Activated CD8-positive, alpha-beta T cell treated with anti-CD3 and anti-CD28 coated beads for 36 hours (primary cell): ENCODE data around the gene AAMDC. TPM values are rescaled to one million over a fixed set of nuclear protein-coding genes. Genes with fewer than 3 reads are reported as not detected.

ENCODE experiments used
- ATAC-seq: fragments of 200-7000 bp; cut with Tn5 transposase; one replicate; pipeline ENCODE4 v1.10.0; 2021; ENCODE audit warnings: mild to moderate bottlenecking, moderate library complexity
- CTCF ChIA-PET: fragments of 350-600 bp; sonication (Branson Sonifier 250); formaldehyde crosslinking; loops from one replicate; lab custom pipeline; 2021; ENCODE audit warnings: antibody characterized with exemption; lab: Charles Lee
- POLR2A ChIA-PET: fragments of 350-600 bp; sonication (Branson Sonifier 250); formaldehyde crosslinking; loops from one replicate; lab custom pipeline; 2021; ENCODE audit warnings: antibody characterized with exemption; lab: Charles Lee
- DNase-seq: peaks from one replicate; pipeline ENCODE4 v3.0.0-alpha.2; 2020
- H3K27ac Mint-ChIP-seq: one replicate; pipeline ENCODE4 v1.8.0; 2021; ENCODE audit warnings: mild to moderate bottlenecking, mixed read lengths
- H3K27me3 Mint-ChIP-seq: one replicate; pipeline ENCODE4 v1.8.0; 2021; ENCODE audit warnings: mixed read lengths
- H3K36me3 Mint-ChIP-seq: one replicate; pipeline ENCODE4 v1.8.0; 2021; ENCODE audit warnings: low read depth, mixed read lengths
- H3K4me1 Mint-ChIP-seq: one replicate; pipeline ENCODE4 v1.8.0; 2021; ENCODE audit warnings: low read depth, mixed read lengths
- H3K4me3 Mint-ChIP-seq: one replicate; pipeline ENCODE4 v1.8.0; 2021; ENCODE audit warnings: mild to moderate bottlenecking, moderate library complexity, mixed read lengths
- H3K9me3 Mint-ChIP-seq: one replicate; pipeline ENCODE4 v1.8.0; 2021; ENCODE audit warnings: mixed read lengths
- intact Hi-C: fragments of 100-400 bp; cut with micrococcal nuclease; formaldehyde crosslinking; loops from one replicate; pipeline ENCODE4 v1.10.0; 2022
- total RNA-seq, 2 experiments: library from RNA; stranded (reverse); gene quantifications; one replicate each; pipeline ENCODE4 v1.2.3, GENCODE V29; 2021
- TF ChIP-seq, protein P1 (sequence below): fragments of 200-600 bp; IDR thresholded peaks from one replicate; pipeline ENCODE4 v1.8.0; 2022; ENCODE audit warnings: antibody characterized with exemption, mild to moderate bottlenecking

The AAMDC gene
- total RNA-seq, 2 experiments from 2014 or later: 3.7 to 4.9 TPM

DNA sequence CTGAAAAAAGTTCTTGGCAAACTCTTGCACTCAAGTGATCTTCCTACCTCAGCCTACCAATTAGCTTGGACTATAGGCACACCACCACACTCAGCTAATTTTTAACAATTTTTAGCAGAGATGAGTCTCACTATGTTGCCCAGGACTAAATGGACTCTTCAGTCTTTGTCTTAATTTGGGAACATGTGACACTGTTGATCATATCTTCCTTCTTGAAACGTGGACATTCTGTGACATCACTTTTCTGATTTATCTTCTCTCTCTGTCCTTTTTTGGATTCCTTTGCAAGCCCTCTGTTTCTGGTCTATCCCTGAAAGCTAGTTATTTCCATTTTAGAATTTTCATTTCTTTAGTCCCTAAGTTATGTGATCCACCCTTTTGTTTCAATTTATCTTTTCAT is 42.4 kb upstream of the AAMDC start:
- H3K4me1 Mint-ChIP-seq: peaks cover 26% of the 10 kb centered on the region
- H3K27me3 Mint-ChIP-seq: no peaks in the 10 kb centered on the region
- no peak for DNase-seq
- intact Hi-C loops: no loop called here
- peaks cover 6% of the 10 kb centered on the region for H3K36me3 Mint-ChIP-seq
- ATAC-seq: no peak
- H3K27ac Mint-ChIP-seq: no peak overlapping the region
- no peak overlapping the region for H3K4me3 Mint-ChIP-seq
- ChIA-PET CTCF (interaction anchor here (1.2 kb wide), 2 partner anchors 216 to 221 kb away, joined by 4 read pairs; partner anchors contain the start of gene INTS4), POLR2A (no interaction called here)
- no peaks in the 10 kb centered on the region for H3K9me3 Mint-ChIP-seq
- TF ChIP-seq, protein P1, sequence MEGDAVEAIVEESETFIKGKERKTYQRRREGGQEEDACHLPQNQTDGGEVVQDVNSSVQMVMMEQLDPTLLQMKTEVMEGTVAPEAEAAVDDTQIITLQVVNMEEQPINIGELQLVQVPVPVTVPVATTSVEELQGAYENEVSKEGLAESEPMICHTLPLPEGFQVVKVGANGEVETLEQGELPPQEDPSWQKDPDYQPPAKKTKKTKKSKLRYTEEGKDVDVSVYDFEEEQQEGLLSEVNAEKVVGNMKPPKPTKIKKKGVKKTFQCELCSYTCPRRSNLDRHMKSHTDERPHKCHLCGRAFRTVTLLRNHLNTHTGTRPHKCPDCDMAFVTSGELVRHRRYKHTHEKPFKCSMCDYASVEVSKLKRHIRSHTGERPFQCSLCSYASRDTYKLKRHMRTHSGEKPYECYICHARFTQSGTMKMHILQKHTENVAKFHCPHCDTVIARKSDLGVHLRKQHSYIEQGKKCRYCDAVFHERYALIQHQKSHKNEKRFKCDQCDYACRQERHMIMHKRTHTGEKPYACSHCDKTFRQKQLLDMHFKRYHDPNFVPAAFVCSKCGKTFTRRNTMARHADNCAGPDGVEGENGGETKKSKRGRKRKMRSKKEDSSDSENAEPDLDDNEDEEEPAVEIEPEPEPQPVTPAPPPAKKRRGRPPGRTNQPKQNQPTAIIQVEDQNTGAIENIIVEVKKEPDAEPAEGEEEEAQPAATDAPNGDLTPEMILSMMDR: no peak

DNA sequence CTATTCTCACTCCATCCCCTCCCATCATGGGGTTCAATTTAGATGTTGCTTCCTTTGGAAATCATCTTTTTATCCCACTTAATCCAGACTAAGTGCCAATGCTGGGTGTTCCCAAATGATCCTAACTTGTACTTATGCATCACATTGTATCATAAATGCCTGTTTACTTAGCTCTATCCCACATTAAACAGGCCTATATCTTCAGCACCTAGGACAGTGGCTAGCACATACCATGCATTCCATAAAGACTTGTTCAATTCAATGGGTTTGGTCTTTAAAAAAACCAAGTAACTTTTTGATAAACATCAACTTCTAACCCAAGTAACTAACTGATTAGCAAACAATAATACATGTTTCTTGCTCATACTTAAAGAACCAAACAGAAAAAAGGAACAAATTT is 41.0 kb upstream of the AAMDC start:
- Mint-ChIP-seq H3K4me3 (no peak overlapping the region), H3K9me3 (no peaks in the 10 kb centered on the region), H3K36me3 (peaks cover 6% of the 10 kb centered on the region), H3K27me3 (no peaks in the 10 kb centered on the region), H3K4me1 (peaks cover 28% of the 10 kb centered on the region), H3K27ac (no peak overlapping the region)
- CTCF ChIA-PET: no interaction called here
- ATAC-seq (no peak), DNase-seq (no peak)
- TF ChIP-seq, protein P1: no peak
- POLR2A ChIA-PET: no interaction called here
- intact Hi-C loops: no loop called here

DNA sequence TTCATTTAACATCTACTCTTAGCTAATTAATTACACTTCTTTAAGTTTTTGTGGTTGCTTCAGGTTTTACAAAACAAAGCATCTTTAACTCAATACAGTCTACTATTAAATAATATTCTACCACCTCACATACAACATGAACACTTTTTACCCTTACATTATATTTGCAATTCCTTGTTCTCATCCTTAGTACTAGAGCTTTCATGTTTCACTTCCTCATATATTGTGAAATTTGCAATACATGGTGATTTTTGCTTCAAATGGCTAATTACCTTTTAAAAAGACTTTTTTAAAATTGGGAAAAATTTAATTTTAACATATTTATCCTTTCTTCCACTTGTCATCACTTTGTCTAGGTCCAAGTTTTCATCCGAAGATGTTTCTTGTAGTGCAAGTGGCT is 37.9 kb upstream of the AAMDC start:
- Mint-ChIP-seq H3K4me3 (no peak overlapping the region), H3K36me3 (peaks cover 8% of the 10 kb centered on the region), H3K27me3 (no peaks in the 10 kb centered on the region), H3K4me1 (peaks cover 38% of the 10 kb centered on the region), H3K27ac (no peak overlapping the region), H3K9me3 (no peaks in the 10 kb centered on the region)
- ChIA-PET CTCF (no interaction called here), POLR2A (no interaction called here)
- intact Hi-C loops: no loop called here
- DNase-seq: no peak
- ATAC-seq: no peak
- TF ChIP-seq, protein P1: no peak

DNA sequence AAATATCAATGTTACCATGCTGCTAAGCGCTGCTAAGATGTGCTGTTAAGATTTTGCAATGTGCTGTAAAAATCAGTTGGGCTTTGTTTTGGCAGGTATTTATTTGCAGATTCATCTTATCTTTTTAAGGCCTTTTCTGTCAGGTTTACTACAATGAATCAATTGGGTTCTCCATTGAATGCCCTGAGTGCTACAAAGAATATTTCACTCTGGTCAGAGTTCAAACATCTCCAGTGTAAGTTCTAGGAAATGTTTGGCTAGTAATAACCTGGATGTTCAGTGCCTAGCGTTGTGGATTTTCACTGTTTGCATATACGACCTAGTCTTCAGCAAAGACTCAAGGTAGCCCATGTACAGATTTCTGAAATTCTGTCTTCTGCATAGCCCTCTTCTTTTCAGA is 36.4 kb upstream of the AAMDC start:
- ChIA-PET CTCF (no interaction called here), POLR2A (interaction anchor here (1.1 kb wide), 1 partner anchor 35 kb away, joined by 3 read pairs; no protein-coding TSS in a partner anchor)
- peaks cover 43% of the 10 kb centered on the region for H3K4me1 Mint-ChIP-seq
- DNase-seq (no peak), ATAC-seq (no peak)
- no peak overlapping the region for H3K27ac Mint-ChIP-seq
- H3K4me3 Mint-ChIP-seq: no peak overlapping the region
- no peaks in the 10 kb centered on the region for H3K27me3 Mint-ChIP-seq
- TF ChIP-seq, protein P1: no peak
- H3K36me3 Mint-ChIP-seq: peaks cover 10% of the 10 kb centered on the region
- no peaks in the 10 kb centered on the region for H3K9me3 Mint-ChIP-seq
- intact Hi-C loops: no loop called here

DNA sequence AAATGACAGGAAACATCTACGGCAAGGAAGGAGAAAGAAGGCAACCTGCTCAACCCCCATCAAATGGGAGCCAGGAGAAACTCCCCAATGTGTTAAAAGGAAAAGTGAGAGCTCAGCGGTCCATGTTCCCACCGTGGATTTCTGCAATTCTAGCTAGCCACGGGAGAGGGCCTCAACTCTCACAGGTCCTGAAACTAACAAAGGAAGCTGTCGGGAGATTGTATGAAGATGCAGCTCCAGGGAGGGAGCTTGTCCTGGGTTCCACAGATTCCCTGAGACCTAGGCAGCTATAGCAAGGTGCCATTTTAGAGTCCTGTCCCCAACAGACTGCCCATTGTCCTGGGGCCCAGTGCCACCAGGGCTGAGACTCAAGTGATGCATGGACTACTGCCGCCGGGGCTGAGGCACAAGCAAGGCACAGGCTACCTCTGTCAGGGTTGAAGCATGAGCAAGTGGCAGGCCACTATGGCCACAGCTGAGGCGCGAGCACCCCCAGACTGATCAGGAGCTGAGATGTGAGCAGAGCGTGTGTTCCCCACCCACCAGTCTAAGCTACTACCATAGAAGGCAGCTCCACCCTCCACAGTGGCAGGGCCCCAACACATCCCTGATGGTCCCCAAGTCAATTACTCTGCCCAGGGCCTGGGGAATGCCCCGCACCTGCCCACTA is 31.7 kb upstream of the AAMDC start:
- peaks cover 72% of the 10 kb centered on the region for H3K4me1 Mint-ChIP-seq
- POLR2A ChIA-PET: interaction anchor here (0.9 kb wide), 1 partner anchor 333 kb away, joined by 3 read pairs; no protein-coding TSS in a partner anchor
- H3K36me3 Mint-ChIP-seq: peaks cover 44% of the 10 kb centered on the region
- peak overlapping the region; percentile 40 for H3K27ac Mint-ChIP-seq
- TF ChIP-seq, protein P1: no peak
- CTCF ChIA-PET: interaction anchor here (0.9 to 1.5 kb wide), 3 partner anchors 9 to 210 kb away, joined by 3 to 5 read pairs (median 4); no protein-coding TSS in a partner anchor
- H3K4me3 Mint-ChIP-seq: no peak overlapping the region
- DNase-seq (no peak), ATAC-seq (no peak)
- peaks cover 25% of the 10 kb centered on the region for H3K9me3 Mint-ChIP-seq
- intact Hi-C loops: no loop called here
- no peaks in the 10 kb centered on the region for H3K27me3 Mint-ChIP-seq
